Epithelial cell of esophagus (primary cell): Measurements from ENCODE around the gene PCDHB6.
A peak's percentile ranks its signal among the peaks of the same experiment; 100 is the strongest.
"Not testable (repeated sequence)": the region's sequence is repeated elsewhere in the genome, so short reads cannot be mapped to it uniquely, and the experiment has no call there.

Experiments used
- DNase-seq: peaks from one replicate; pipeline ENCODE4 v3.0.0; 2010; ENCODE audit warnings: low read depth
- H3K4me3 ChIP-seq: 2 replicates; pipeline ENCODE4 v1.5.1; 2011; ENCODE audit warnings: mild to moderate bottlenecking, low read length, control low read depth
- TF ChIP-seq, protein P1 (sequence below): IDR thresholded peaks from 2 replicates; pipeline ENCODE4 v1.5.1; 2011; ENCODE audit warnings: low read depth, mild to moderate bottlenecking, low read length, control low read depth, inconsistent platforms; ENCODE audit not compliant: insufficient read depth; ENCODE audit errors: missing control alignments

Gene PCDHB6

DNA sequence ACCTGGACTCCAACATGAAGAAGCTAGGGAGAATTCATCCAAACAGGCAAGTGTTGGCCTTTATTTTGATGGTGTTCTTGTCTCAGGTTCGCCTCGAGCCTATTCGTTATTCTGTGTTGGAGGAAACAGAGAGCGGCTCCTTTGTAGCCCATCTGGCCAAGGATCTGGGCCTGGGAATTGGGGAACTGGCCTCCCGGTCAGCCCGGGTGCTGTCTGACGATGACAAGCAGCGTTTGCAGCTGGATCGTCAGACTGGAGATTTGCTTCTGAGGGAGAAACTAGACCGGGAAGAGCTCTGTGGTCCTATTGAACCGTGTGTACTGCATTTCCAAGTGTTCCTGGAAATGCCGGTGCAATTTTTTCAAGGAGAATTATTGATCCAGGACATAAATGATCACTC, 27.9 kb upstream of the PCDHB6 start:
- TF ChIP-seq, protein P1, sequence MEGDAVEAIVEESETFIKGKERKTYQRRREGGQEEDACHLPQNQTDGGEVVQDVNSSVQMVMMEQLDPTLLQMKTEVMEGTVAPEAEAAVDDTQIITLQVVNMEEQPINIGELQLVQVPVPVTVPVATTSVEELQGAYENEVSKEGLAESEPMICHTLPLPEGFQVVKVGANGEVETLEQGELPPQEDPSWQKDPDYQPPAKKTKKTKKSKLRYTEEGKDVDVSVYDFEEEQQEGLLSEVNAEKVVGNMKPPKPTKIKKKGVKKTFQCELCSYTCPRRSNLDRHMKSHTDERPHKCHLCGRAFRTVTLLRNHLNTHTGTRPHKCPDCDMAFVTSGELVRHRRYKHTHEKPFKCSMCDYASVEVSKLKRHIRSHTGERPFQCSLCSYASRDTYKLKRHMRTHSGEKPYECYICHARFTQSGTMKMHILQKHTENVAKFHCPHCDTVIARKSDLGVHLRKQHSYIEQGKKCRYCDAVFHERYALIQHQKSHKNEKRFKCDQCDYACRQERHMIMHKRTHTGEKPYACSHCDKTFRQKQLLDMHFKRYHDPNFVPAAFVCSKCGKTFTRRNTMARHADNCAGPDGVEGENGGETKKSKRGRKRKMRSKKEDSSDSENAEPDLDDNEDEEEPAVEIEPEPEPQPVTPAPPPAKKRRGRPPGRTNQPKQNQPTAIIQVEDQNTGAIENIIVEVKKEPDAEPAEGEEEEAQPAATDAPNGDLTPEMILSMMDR = no peak
- no peak for DNase-seq
- no peak overlapping the region for H3K4me3 ChIP-seq

GRCh38 chr5:141123396-141124135, 26.3 kb upstream of the PCDHB6 start:
- not testable (repeated sequence) for DNase-seq, H3K4me3 ChIP-seq

DNA sequence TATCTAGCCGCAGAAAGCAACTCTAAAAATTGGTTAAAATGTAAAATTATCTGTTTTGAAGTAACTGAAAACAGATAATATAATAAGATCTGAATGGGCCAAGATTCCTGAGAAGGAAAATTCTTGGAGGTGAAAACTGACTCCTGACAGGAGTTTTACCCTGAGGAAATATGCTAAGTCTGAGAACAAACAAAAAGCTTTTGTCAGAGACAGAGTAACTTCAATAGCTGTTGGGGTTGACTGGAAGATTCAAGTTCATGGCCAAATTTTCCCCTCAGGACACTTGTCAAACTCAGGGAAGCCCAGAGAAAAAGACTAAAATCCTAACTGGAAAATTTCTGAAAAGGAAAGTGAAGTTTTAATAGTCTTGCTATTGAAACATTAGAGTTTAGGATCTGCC, 22.6 kb upstream of the PCDHB6 start:
- no peak overlapping the region for H3K4me3 ChIP-seq
- DNase-seq = no peak
- TF ChIP-seq, protein P1 = no peak

DNA sequence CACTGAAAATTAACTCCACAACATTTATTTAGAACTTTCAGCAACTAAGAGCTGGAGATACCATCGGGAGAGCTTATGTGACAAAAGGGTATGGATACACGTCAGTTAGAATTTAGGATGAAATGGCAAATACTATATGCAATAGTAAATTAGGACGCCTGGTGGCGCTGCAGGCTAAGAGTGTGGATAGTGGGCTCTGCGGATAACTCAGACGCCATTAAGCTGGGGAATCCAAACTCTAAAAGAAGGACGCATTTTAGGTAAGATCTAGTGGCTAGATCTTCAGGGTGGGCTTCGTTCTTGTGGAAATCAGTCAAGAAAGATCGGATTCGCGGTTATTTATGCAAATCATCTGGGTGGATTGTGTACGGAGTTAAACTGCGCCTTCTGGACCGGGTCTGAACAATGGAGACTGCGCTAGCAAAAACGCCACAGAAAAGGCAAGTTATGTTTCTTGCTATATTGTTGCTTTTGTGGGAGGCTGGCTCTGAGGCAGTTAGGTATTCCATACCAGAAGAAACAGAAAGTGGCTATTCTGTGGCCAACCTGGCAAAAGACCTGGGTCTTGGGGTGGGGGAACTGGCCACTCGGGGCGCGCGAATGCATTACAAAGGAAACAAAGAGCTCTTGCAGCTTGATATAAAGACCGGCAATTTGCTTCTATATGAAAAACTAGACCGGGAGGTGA, 14.7 kb upstream of the PCDHB6 start, which contains the start of gene PCDHB5:
Gene PCDHB5 (plus strand): TSS at position 177 of the 688 bp plus-strand sequence. CDS start 229 bp downstream, at position 406.
- TF ChIP-seq, protein P1 = peak; percentile 36
- peak within 1 kb of the TSS; percentile 14 for H3K4me3 ChIP-seq
- DNase-seq = peak; percentile 3

DNA sequence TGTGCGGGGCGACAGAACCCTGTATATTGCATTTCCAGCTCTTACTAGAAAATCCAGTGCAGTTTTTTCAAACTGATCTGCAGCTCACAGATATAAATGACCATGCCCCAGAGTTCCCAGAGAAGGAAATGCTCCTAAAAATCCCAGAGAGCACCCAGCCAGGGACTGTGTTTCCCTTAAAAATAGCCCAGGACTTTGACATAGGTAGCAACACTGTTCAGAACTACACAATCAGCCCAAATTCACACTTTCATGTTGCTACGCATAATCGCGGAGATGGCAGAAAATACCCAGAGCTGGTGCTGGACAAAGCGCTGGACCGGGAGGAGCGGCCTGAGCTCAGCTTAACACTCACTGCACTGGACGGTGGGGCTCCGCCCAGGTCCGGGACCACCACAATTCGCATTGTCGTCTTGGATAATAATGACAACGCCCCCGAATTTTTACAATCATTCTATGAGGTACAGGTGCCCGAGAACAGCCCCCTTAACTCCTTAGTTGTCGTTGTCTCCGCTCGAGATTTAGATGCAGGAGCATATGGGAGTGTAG, 14.1 kb upstream of the PCDHB6 start:
- no peak for DNase-seq
- TF ChIP-seq, protein P1 = no peak
- H3K4me3 ChIP-seq = no peak overlapping the region

DNA sequence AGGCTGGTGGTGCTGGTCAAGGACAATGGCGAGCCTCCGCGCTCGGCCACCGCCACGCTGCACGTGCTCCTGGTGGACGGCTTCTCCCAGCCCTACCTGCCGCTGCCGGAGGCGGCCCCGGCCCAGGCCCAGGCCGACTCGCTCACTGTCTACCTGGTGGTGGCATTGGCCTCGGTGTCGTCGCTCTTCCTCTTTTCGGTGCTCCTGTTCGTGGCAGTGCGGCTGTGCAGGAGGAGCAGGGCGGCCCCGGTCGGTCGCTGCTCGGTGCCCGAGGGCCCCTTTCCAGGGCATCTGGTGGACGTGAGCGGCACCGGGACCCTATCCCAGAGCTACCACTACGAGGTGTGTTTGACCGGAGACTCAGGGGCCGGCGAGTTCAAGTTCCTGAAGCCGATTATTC, 12.5 kb upstream of the PCDHB6 start:
- H3K4me3 ChIP-seq, DNase-seq: not testable (repeated sequence)

- no peak for DNase-seq
- no peak overlapping the region for H3K4me3 ChIP-seq
- TF ChIP-seq, protein P1 = no peak
Measured at GRCh38 chr5:141150224-141150992, 551 bp downstream of the PCDHB6 start.

DNA sequence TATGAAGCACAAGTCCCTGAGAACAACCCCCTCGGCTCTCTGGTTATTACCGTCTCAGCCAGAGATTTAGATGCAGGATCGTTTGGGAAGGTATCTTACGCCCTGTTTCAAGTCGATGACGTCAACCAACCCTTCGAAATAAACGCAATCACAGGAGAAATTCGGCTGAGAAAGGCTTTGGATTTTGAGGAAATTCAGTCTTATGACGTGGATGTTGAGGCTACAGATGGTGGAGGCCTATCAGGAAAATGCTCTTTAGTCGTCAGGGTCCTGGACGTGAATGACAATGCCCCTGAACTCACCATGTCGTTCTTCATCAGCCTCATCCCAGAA, 1.1 kb downstream of the PCDHB6 start:
- DNase-seq = no peak
- no peak overlapping the region for H3K4me3 ChIP-seq
- TF ChIP-seq, protein P1 = no peak

- H3K4me3 ChIP-seq, DNase-seq: not testable (repeated sequence)
Measured at GRCh38 chr5:141151632-141152031, 1.8 kb downstream of the PCDHB6 start.

DNA sequence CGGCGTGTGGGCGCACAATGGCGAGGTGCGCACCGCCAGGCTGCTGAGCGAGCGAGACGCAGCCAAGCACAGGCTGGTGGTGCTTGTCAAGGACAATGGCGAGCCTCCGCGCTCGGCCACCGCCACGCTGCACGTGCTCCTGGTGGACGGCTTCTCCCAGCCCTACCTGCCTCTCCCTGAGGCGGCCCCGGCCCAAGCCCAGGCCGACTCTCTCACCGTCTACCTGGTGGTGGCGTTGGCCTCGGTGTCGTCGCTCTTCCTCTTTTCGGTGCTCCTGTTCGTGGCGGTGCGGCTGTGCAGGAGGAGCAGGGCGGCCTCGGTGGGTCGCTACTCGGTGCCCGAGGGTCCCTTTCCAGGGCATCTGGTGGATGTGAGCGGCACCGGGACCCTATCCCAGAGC, 2.2 kb downstream of the PCDHB6 start:
- not testable (repeated sequence) for DNase-seq, H3K4me3 ChIP-seq
